T-helper 2 cell treated with Interferon-gamma antibody and Interleukin-4, amounts not matched to agents 5 μg/mL and 100 μg/mL, for 36 hours (primary cell): Measurements from ENCODE around the gene AXIN2.
A peak's percentile ranks its signal among the peaks of the same experiment; 100 is the strongest.

ENCODE experiments used
- DNase-seq: peaks from one replicate; pipeline ENCODE4 v3.0.0; 2021; ENCODE audit warnings: low spot score
- H3K27ac Mint-ChIP-seq: one replicate; pipeline ENCODE4 v1.8.0; 2021; ENCODE audit warnings: mild to moderate bottlenecking, mixed read lengths
- H3K27me3 Mint-ChIP-seq: one replicate; pipeline ENCODE4 v1.8.0; 2021; ENCODE audit warnings: low read depth, mixed read lengths
- H3K36me3 Mint-ChIP-seq: one replicate; pipeline ENCODE4 v1.8.0; 2021; ENCODE audit warnings: low read depth, mixed read lengths
- H3K4me1 Mint-ChIP-seq: one replicate; pipeline ENCODE4 v1.8.0; 2021; ENCODE audit warnings: low read depth, mixed read lengths
- H3K4me3 Mint-ChIP-seq: one replicate; pipeline ENCODE4 v1.8.0; 2022; ENCODE audit warnings: mild to moderate bottlenecking, moderate library complexity, mixed read lengths
- H3K9me3 Mint-ChIP-seq: one replicate; pipeline ENCODE4 v1.8.0; 2021; ENCODE audit warnings: mixed read lengths

AXIN2 gene

GRCh38 chr17:65541453-65541852 is 20.0 kb downstream of the AXIN2 start:
- DNase-seq: no peak
- peaks cover 18% of the 10 kb centered on the region for H3K36me3 Mint-ChIP-seq
- no peak overlapping the region for H3K27ac Mint-ChIP-seq
- peaks cover 3% of the 10 kb centered on the region for H3K4me1 Mint-ChIP-seq
- peaks cover 2% of the 10 kb centered on the region for H3K27me3 Mint-ChIP-seq
- no peaks in the 10 kb centered on the region for H3K9me3 Mint-ChIP-seq
- no peak overlapping the region for H3K4me3 Mint-ChIP-seq

GRCh38 chr17:65539630-65540266 is 21.7 kb downstream of the AXIN2 start:
- Mint-ChIP-seq H3K4me3 (no peak overlapping the region), H3K36me3 (peaks cover 30% of the 10 kb centered on the region), H3K27ac (no peak overlapping the region)

DNA sequence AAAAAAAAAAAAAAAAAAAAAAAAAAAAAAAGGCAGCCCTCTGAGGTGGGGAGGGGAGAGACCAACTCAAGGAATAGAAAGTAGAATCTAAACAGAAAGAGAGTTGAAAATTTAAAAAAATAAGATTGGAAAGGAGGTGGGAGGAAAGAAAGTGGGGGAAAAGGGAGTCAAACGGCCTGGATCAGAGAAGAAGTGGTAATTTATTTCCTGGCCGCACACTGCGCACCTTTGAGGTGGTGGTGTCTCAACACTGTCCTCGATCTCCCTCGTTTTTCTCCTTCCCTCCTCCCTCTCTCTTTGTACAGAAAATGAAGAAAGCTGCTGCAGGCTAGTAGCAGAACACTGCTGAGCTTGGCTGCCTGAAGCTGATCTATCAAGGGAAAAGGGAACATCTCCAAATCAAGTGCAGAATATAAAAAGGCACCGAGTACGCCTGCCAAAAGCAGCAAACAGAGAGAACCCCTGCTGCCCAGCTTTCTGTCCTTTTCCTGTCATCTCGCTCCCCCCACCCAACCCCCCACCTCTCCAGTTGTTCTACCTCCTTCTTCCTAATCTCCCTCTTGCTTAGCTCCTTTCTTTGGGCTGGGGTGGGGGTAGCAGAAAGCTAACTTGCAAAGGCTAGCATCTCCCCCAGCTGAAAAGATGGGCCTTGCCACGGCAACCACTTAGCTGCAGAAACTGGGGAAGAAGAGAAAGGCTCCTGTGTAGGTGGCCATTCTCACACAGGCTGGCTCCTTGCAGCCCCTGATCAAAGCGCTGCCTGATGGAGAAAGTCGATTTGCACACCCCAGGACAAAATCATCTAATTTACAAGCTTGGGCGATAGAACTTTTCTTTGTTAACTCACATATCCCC is 22.5 kb downstream of the AXIN2 start:
- no peak for DNase-seq
- Mint-ChIP-seq H3K4me3 (peak overlapping the region; percentile 75), H3K27ac (no peak overlapping the region), H3K9me3 (no peaks in the 10 kb centered on the region), H3K4me1 (peaks cover 4% of the 10 kb centered on the region), H3K36me3 (peaks cover 30% of the 10 kb centered on the region), H3K27me3 (peaks cover 2% of the 10 kb centered on the region)

More at GRCh38 chr17:65539630-65540266, 21.7 kb downstream of the AXIN2 start:
- H3K27me3 Mint-ChIP-seq: peaks cover 2% of the 10 kb centered on the region
- peaks cover 4% of the 10 kb centered on the region for H3K4me1 Mint-ChIP-seq
- no peak for DNase-seq
- H3K9me3 Mint-ChIP-seq: no peaks in the 10 kb centered on the region

DNA sequence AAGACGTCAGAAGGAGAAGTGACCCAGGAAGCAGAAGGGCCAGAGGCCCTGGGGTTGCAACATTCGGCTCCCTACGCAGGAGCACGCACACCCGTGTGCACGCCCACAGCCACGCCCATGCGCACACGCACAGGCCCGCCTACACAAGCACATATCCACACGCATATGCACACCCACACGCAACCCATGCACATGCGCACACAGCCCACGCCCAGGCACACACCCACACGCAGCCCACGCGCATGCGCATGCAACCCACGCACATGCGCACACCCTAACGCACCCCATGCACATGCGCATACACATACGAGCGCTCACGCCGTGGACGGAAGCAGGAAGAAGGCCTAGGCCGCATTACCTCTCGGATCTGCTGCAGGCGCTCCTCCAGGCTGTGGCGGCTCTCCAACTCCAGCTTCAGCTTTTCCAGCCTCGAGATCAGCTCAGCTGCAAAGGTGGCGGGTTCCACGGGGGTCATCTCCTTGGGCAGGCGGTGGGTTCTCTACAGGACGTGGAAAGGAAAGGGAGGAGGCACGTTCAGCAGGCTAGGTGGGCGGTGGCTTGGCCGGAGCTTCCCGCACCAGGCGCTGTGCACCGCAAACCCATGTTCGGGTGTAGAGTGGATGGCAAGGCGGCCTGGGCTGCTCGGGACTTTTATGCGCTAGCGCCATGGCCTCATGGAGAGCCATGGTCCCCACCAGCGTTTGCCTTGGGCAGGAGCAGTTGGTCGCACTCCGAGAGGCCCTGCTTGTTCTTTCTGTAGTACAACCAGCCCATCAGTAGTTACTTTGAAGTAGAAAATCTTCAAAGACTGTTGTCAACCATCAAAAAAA is 23.4 kb downstream of the AXIN2 start:
- DNase-seq: peak; percentile 41
- Mint-ChIP-seq H3K9me3 (no peaks in the 10 kb centered on the region), H3K4me1 (peaks cover 4% of the 10 kb centered on the region), H3K27me3 (peaks cover 2% of the 10 kb centered on the region), H3K36me3 (peaks cover 30% of the 10 kb centered on the region), H3K4me3 (peak overlapping the region; percentile 75), H3K27ac (peak overlapping the region; percentile 36)

DNA sequence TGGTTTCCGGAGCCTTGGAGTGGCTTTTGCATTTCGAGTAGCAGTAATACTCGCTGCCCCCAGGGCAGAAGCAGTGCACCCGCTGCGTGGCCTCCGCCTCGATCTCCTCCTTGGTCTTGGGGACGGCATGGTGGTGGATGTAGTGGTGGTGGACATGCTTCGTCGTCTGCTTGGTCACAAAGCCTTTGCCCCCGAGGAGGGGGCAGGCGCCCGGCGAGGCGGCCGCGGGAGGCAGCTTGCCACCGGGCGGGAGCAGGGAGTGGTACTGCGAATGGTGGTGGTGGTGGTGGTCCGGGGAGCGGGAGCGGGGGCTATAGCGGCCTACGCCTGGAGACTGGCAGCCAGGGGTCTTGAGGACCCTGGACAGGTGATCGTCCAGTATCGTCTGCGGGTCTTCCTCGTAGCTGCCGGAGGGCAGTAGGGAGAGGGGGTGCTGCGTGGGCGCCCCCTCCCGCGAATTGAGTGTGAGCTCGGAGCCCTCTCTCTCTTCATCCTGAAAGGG is 24.1 kb downstream of the AXIN2 start:
- H3K4me1 Mint-ChIP-seq: peaks cover 4% of the 10 kb centered on the region
- H3K36me3 Mint-ChIP-seq: peaks cover 30% of the 10 kb centered on the region
- H3K27ac Mint-ChIP-seq: no peak overlapping the region
- peak overlapping the region; percentile 75 for H3K4me3 Mint-ChIP-seq
- H3K27me3 Mint-ChIP-seq: peaks cover 2% of the 10 kb centered on the region
- no peaks in the 10 kb centered on the region for H3K9me3 Mint-ChIP-seq
- no peak for DNase-seq

GRCh38 chr17:65536573-65537342 is 24.7 kb downstream of the AXIN2 start:
- H3K4me3 Mint-ChIP-seq: no peak overlapping the region
- H3K36me3 Mint-ChIP-seq: peaks cover 30% of the 10 kb centered on the region
- DNase-seq: no peak
- no peak overlapping the region for H3K27ac Mint-ChIP-seq
- peaks cover 2% of the 10 kb centered on the region for H3K27me3 Mint-ChIP-seq
- peaks cover 4% of the 10 kb centered on the region for H3K4me1 Mint-ChIP-seq
- no peaks in the 10 kb centered on the region for H3K9me3 Mint-ChIP-seq

- DNase-seq: no peak
- no peaks in the 10 kb centered on the region for H3K9me3 Mint-ChIP-seq
- H3K27me3 Mint-ChIP-seq: peaks cover 2% of the 10 kb centered on the region
- no peak overlapping the region for H3K4me3 Mint-ChIP-seq
- H3K27ac Mint-ChIP-seq: no peak overlapping the region
- H3K36me3 Mint-ChIP-seq: peaks cover 28% of the 10 kb centered on the region
- H3K4me1 Mint-ChIP-seq: peaks cover 4% of the 10 kb centered on the region
These were observed 25.5 kb downstream of the AXIN2 start for GRCh38 chr17:65535777-65536572.

GRCh38 chr17:65533852-65534457 is 27.5 kb downstream of the AXIN2 start:
- H3K27ac Mint-ChIP-seq: no peak overlapping the region
- H3K36me3 Mint-ChIP-seq: peaks cover 27% of the 10 kb centered on the region
- H3K4me3 Mint-ChIP-seq: no peak overlapping the region
- DNase-seq: no peak
- peaks cover 1% of the 10 kb centered on the region for H3K27me3 Mint-ChIP-seq
- no peaks in the 10 kb centered on the region for H3K9me3 Mint-ChIP-seq
- H3K4me1 Mint-ChIP-seq: peaks cover 4% of the 10 kb centered on the region

GRCh38 chr17:65533056-65533745 is 28.2 kb downstream of the AXIN2 start:
- DNase-seq: no peak
- Mint-ChIP-seq H3K36me3 (peaks cover 30% of the 10 kb centered on the region), H3K27me3 (peaks cover 3% of the 10 kb centered on the region), H3K27ac (no peak overlapping the region), H3K4me3 (no peak overlapping the region), H3K9me3 (no peaks in the 10 kb centered on the region), H3K4me1 (peaks cover 7% of the 10 kb centered on the region)

DNA sequence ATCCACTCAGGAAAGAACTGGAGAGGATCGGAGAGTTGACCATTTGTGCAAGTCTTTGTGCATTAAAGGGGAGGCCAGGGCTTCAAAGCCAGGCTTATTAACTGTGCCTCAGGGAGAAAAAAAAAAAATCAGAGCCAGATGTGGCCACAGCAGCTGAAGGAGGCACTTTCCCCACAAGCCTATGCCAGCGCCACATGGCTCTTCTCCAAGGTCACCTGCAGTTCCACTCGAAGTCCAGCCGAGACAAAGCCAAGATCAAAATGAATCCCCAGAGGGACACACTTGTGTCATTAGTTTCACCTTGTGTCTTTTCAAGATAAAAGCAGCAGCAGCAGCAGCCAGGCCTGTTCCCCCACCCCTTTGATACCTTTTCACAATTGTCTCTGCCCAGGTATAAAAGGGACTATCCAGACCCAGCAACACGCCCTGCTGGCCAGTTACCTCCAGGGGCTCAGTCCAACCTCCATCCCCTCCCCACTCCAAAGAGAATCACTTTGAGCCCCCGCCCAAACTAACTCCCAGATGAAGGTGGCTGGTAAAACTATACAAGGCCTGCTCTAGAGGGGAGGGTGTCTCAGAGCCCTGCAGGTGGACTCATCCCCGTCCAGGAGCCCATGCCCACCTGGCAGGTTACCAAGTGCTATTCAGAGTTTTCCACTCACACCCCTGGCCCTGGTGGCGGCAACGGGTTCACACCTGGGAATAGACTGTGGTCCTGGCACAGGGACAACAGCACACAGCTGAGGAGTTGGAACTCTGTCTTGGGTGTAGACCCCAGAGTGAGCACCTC is 29.2 kb downstream of the AXIN2 start:
- no peaks in the 10 kb centered on the region for H3K9me3 Mint-ChIP-seq
- H3K27ac Mint-ChIP-seq: no peak overlapping the region
- peaks cover 28% of the 10 kb centered on the region for H3K36me3 Mint-ChIP-seq
- H3K27me3 Mint-ChIP-seq: peaks cover 5% of the 10 kb centered on the region
- DNase-seq: no peak
- peaks cover 7% of the 10 kb centered on the region for H3K4me1 Mint-ChIP-seq
- H3K4me3 Mint-ChIP-seq: no peak overlapping the region

DNA sequence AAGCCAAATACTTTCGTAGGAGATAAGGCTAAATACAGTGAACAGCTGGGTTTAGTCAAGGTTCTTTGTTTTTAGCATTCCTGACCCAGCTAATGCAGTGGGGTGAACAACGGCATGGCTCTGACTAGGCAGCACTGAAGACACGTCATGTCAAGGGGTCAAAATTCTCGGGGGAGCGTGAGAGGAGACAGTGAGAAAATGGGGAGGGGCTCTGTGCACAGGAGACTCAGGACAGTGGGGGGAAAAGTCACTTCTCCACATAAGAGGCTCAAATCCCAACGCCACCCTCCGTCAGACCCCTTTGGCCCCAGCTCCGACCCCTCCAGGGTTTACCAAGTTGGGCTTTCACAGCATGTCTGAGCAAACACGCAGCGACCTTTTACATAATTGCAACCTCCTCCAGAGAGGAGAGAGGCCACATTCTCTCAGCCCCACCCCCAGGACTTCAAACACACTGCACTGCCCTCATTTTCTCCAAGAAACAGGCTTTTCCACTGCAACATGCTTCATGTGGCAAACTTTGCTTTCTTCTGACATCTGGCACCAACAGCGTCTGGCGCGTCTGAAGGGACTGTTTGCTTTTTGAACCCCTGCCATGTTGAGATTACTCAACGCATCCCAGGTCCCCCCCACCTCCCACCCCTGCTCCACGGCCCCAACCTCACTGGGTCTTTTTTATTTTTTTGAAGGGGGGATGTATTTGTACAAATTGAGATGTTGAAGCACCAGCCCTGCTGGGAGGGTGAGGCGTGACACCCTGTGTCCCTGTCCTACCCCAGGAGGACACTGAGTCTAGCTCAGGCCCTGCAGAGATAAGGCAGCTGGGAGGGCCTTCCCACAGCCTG is 30.0 kb downstream of the AXIN2 start:
- H3K27ac Mint-ChIP-seq: no peak overlapping the region
- peaks cover 28% of the 10 kb centered on the region for H3K36me3 Mint-ChIP-seq
- DNase-seq: no peak

More for the DNA sequence above, 30.0 kb downstream of the AXIN2 start:
- Mint-ChIP-seq H3K9me3 (no peaks in the 10 kb centered on the region), H3K4me3 (no peak overlapping the region), H3K27me3 (peaks cover 5% of the 10 kb centered on the region), H3K4me1 (peaks cover 7% of the 10 kb centered on the region)
